HT1080 (cell line): ENCODE data around the gene PKP3. TPM values are rescaled to one million over a fixed set of nuclear protein-coding genes. Genes with fewer than 3 reads are reported as not detected.

Source experiments
- DNase-seq: peaks from one replicate; pipeline ENCODE4 v3.0.0-alpha.2; 2015; ENCODE audit warnings: low read depth
- small RNA-seq: library from RNA; depleted of rRNA; stranded (forward); fragments of <200 nt; gene quantifications from one replicate; pipeline ENCODE3, GENCODE V24; 2014
- total RNA-seq: library from RNA; depleted of rRNA; stranded (reverse); fragments of >200 nt; shearing (Covaris generic); gene quantifications from 2 replicates; pipeline ENCODE4 v1.2.3, GENCODE V29; 2014; rRNA removed

PKP3 gene
- total RNA-seq, 1 experiment from 2014 or later: 12.0 TPM

DNA sequence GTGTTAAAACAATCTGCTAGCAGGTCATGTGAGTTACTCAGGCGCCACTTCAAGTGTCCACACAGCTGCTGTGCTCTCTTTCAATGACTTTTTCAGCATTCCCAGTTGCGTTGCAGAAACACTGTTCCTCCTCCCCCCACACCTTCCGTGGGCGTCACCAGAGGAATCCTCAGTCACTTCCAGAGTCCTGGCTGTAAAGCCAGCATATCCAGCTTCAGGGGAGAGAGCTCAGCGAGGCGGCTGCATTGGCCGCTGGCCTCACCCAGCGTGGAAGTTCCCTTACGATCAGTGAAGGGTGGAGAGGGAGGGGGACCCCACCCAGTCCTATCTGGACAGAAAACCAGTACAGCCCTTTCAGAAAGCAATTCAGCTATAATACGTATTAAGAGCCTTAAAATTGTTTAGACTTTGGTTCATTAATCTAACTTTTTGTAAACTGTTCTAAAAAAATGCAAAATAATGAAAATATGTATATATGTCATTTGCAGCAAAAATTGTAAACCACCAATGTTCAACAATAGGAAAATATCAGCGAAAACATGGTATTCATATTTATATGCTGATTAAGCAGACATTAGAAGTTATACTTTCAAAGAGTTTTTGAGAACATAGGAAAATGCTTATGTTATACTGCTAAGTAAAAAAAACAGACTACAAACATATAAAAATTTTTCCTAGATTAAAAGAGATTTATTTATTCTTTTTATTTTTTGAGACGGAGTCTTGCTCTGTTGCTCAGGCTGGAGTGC is 50.6 kb downstream of the PKP3 start:
- DNase-seq: no peak

DNA sequence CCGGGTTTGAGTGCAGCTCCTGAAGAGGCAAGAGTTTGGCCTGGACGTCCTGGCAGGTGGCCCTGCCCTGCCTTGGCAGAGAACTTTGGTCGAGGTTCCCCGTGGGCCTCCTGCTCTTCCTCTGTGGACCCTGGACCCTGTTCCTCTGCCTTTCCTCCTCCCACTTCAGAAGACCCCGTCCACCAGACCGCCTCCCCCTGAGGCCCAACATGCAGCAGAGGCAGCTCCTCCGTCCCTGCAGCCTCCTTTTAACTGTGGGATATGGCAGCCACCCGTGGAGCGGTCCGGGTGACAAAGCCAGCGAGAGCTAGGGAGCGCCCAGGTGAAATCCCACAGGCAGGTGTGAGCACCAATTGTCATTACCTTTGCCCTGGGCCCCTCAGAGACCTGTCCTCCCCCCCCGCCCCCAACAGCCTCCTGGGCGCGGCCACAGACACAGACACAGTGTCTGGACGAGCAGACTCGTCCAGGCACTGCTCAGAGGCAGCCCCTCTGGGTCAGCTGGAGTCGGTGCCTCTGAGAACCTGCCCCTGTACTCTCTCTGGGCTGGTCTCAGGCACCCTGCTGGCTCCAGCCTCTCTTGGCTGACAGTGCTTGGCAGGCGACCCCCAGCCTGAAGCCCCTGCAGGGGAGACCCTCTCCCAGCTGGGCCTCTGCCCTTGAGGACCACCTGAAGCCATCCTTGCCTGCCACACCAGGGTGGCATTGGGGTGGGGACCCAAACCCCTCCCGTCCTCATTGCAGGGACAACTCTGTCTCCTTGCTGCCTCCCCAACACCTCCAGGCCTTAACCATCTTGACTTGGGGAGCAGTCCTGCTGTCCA is 52.0 kb downstream of the PKP3 start:
- no peak for DNase-seq

DNA sequence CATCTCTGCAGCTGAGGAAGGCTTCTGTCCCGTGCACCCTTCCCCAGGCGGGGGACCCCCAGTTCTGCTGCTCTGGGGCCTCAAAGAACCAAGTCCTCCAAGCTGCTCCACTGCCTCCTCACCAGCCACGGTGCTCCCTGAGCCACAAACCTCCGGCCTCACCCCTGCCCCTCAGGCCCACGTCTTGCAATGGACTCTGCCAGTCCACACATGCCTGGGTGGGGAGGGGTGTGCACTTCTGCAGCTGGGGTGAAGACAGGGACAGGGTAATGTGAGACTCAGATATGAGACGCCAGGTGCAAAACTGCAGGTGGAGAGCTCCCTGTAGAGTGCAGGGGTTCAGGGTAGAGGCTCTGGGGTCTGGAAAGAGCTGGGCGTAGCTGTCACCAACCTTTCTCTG is 52.9 kb downstream of the PKP3 start:
- no peak for DNase-seq

DNA sequence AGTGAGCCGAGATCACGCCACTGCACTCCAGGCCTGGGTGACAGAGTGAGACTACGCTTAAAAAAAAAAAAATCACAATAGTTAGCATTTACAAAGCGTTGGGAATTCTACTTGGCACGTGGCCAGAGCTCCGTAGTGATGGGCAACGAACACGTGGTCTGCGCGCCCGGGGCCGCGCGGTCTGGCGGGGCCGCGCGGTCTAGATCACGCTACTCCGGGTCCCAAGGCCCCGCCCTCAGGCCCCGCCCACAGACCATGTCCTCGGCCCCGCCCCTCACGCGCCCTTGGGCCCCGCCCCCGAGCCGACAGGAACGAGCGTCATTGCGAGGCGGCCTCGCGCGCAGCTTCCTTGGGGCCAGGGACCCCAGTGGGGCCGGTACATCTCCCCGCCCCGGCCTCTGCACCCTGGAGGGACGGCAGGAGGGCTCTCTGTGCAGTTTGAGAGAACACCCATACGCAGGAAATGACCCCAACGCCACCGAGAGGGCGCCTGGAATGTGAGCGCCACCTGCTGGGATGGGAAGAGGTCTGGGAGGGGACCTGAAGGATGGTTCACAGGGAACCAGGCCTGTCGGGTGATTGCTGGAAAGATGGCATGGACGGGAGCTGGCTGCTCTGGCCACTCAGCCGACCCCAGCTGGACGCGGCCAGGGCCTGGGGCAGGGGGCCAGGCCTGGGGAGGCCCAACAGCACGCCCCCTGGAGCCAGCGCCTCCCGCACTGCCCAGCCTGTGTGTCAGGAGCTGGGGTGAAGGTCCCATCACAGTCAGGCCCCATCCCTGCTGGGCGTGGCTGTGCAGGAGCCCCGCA is 54.1 kb downstream of the PKP3 start:
- DNase-seq: peak; percentile 88

DNA sequence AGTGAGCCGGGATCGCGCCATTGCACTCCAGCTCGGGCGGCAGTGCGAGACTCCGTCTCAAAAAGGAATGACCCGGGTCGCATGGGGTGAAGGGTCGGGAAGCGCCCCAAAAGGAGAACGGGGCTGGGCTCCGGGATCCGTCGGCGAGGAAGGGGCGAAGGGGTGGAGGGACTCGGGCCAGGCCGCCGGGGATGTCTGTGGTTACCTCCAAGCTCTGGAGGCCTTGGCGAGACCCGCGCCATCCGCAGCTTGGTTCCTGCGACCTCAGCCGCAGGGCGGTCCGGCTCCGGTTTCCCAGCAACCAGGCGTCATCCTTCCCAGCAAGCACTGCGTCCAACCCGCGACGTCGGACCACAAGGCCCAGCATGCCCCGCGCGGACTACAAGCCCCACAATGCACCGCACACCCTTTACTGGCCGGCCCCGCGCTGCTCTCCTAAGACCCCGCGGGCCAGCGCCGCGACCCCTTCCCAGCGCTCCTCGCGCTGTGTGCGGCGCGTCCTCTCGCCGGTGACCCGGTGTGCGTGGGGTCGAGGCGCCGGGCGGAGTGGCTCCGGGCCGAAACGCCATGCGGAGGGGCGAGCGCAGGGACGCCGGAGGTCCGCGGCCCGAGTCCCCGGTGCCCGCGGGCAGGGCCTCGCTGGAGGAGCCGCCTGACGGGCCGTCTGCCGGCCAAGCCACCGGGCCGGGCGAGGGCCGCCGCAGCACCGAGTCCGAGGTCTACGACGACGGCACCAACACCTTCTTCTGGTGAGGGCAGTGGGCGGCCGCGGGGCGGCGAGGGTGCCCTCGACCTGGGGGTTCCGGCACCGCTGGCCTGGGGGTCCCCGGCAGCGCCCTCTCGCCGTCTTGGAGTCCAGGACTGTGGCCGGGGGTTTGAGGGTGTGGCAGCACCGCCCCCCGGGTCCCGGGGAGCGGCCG is 56.1 kb downstream of the PKP3 start, which contains the start of gene PTDSS2:
PTDSS2 (plus strand) TSS at position 391 of the 920 bp plus-strand sequence; CDS start at position 568, 177 bp downstream.
- DNase-seq: peak; percentile 93

DNA sequence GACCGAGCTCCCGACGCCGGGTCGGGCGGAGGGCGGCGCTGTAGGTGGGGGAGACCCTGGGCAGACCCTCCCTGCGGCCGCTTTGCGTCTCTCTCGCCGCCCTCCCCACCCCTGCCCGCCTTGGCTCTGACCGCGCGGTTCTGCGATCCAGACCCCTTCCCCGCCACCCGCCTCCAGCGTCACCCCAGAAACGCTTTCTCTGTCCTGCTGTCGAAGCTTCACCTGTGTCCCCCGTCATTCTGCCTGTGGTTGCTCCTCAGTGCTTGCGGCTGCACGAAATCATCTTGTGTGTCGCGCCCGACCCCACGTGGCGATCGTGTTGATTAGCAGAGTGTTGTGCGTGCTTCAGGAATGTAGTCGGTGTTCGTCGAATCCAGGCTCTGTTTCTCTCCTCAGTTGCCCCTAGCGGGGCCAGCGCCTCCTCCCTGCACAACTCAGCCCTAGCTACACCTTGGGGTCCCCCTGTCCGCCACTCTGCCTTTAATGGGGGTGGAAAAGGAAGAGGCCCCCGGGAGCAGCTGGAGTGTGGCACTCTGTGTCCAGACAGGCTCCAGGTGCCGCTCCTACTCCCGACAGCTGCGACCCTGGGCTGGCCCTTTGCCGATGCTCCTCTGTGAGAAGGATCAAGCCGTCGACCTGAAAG is 56.9 kb downstream of the PKP3 start:
- peak; percentile 49 for DNase-seq

DNA sequence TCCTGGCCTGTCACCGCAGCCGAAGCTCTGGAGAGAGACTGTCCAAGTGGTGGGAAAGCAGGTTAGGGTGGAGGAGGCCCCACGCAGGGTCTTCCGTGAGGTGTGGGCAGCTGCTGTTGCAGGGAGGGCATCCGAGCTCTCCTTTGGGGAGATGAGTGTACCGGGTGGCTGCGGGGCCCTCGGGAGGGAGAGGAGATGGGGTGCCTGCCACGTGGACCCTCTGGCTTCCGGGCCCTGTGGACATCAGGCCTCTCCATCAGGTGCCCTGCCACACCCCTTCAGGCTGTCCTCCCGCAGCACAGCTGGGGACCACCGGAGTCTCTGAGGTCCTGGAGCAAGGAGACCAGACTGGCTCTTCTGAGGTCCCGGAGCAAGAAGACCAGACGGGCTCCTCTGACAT is 57.7 kb downstream of the PKP3 start:
- DNase-seq: no peak

DNA sequence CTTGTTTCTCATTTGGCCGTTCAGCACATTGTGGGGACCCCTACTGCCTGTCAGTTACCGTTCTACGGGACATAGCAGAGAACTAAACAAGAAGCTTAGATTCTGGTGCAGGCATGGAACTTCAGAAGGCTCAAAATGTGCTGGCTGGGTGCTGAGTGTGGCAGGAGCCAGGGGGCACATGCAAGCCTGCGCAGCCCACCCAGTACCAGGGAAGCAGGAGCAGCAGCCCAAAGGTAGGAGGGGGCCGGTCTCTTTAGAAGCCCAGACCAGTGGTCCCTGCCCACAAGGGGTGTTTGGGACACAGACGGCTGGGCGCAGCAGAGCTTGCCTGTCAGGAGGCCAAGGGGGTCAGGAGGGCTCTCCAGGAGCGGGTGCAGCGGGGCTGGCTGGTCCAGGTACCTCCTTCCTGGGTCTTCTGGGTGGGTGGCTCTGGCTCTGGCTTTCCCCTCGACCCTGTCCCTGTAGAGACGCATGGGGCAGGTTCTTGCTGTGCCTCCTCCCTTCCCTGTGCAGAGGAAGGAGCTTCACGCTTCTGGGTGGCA is 58.3 kb downstream of the PKP3 start:
- no peak for DNase-seq

DNA sequence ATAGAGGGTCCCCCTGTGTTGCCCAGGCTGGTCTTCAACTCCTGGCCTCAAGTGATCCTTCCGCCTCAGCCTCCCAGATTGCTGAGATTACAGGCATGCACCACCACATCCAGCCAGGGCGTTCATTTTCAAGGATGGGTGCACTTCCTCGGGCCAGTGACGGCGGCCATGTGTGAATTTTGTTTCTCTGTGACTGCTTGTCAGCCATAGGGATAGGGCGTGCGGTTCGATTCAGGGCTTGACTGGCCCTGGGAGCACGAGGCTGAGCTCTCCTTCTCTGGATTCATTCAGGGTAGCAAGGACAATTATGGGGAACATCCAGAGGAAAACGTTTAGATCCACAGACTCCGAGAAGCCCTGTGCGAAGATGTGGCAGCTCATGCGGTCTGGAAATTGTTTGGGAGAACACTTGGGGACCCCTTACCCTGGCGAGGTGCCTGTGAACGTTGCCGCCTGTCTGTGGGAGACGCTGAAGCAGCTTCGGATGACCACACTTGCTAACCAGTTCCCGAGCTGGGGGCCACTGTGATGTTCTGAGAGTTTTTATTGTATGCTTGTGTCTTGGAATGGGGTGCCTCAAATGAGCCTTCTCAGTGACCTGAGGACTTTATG is 59.0 kb downstream of the PKP3 start:
- DNase-seq: no peak

DNA sequence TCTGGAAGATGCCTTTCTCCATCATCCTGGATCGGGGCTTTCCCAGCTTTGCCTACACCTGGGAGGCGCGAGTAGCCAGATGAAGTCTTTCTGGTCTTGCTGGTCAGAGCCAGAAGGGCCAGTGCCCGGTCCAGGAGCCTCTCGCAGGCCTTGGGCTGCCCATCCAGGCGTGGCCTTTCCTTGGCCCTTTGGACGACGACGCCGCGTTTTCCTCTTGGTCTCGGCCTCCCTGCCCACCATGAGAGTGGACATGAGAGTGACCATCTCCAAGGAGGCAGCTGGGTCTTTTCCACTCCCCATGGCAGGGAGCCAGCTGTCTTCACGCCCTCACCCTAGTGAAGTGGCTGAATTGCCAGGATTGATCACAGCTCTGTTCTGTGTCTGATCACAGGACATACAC is 59.6 kb downstream of the PKP3 start:
- no peak for DNase-seq

DNA sequence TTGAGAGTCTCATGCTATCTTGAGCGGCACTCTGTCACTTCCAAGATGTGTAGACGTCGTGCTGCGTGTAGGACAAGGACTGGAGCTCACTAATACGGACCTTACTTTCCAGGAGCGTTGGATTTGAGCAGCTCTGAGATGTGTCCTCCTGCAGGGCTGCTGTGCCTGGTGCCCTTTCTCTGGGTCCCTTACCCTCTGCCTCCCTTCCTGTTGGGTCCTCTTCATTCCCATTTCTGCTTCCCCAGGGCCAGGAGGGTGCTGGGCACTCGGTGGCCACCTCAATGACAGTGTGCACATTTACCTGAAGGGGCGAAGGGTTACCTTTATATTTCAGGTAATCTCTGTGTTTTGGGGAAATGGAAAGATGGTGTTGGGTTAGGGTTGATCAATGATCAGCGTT is 60.0 kb downstream of the PKP3 start:
- no peak for DNase-seq

Small RNA genes within 50 kb of the gene (small RNA-seq; reads per million reads assigned to genes)
- not detected for gene RN7SL838P

Other genes with a start within 250 kb of the PKP3 start
- not detected in 2 replicates for gene SCGB1C1, start 201.1 kb upstream of the PKP3 start, total RNA-seq
- gene BET1L, start 186.8 kb upstream of the PKP3 start, total RNA-seq: 12.3 and 15.2 TPM in 2 replicates
- 205 and 220 TPM in 2 replicates for gene RIC8A, start 186.5 kb upstream of the PKP3 start, total RNA-seq
- 10.0 and 10.4 TPM in 2 replicates for gene SIRT3, start 157.9 kb upstream of the PKP3 start, total RNA-seq
- gene PSMD13, start 157.2 kb upstream of the PKP3 start, total RNA-seq: 403 and 416 TPM in 2 replicates
- gene NLRP6, start 115.8 kb upstream of the PKP3 start, total RNA-seq: not detected in 2 replicates
- 7.0 and 8.0 TPM in 2 replicates for gene PGGHG, start 105.1 kb upstream of the PKP3 start, total RNA-seq
- gene IFITM5, start 94.7 kb upstream of the PKP3 start, total RNA-seq: not detected in 2 replicates
- 38.4 and 96.0 TPM in 2 replicates for gene IFITM2, start 86.4 kb upstream of the PKP3 start, total RNA-seq
- 4.6 and 5.4 TPM in 2 replicates for gene IFITM1, start 80.2 kb upstream of the PKP3 start, total RNA-seq
- 67.9 and 180 TPM in 2 replicates for gene IFITM3, start 73.3 kb upstream of the PKP3 start, total RNA-seq
- 3.0 and 8.1 TPM in 2 replicates for gene B4GALNT4, start 24.7 kb upstream of the PKP3 start, total RNA-seq
- gene SIGIRR, start 20.8 kb downstream of the PKP3 start, total RNA-seq: 17.1 and 20.9 TPM in 2 replicates
- not detected in 2 replicates for gene ANO9, start 47.8 kb downstream of the PKP3 start, total RNA-seq
- 24.7 and 29.7 TPM in 2 replicates for gene PTDSS2, start 56.1 kb downstream of the PKP3 start, total RNA-seq
- gene RNH1, start 113.0 kb downstream of the PKP3 start, total RNA-seq: 218 and 240 TPM in 2 replicates
- gene HRAS, start 141.4 kb downstream of the PKP3 start, total RNA-seq: 89.6 and 93.9 TPM in 2 replicates
- gene LRRC56, start 143.3 kb downstream of the PKP3 start, total RNA-seq: not detected in 2 replicates
- 0.08 TPM in 1 of 2 replicates, not detected in the other for gene LMNTD2, start 166.5 kb downstream of the PKP3 start, total RNA-seq
- gene RASSF7, start 166.8 kb downstream of the PKP3 start, total RNA-seq: 17.5 and 18.8 TPM in 2 replicates
- 37.0 and 40.5 TPM in 2 replicates for gene PHRF1, start 182.3 kb downstream of the PKP3 start, total RNA-seq
- not detected in 2 replicates for gene IRF7, start 221.7 kb downstream of the PKP3 start, total RNA-seq
- not detected in 2 replicates for gene CDHR5, start 230.7 kb downstream of the PKP3 start, total RNA-seq
- gene SCT, start 233.0 kb downstream of the PKP3 start, total RNA-seq: not detected in 2 replicates
- 0.31 and 0.50 TPM in 2 replicates for gene DRD4, start 243.1 kb downstream of the PKP3 start, total RNA-seq